Measurements from ENCODE around the gene MYH10.

The MYH10 gene

GRCh38 chr17:8435245-8436168 lies 195.0 kb downstream of the MYH10 start, which contains the start of gene NDEL1:
NDEL1 (plus strand) TSS chr17:8435884; CDS start chr17:8444272, 8,388 bp downstream.
- no peak for TF ChIP-seq CTCF (IDR thresholded peaks at IDR 0.05)
- Histone ChIP-seq H3K36me3 (ENCODE audit: control insufficient read depth, insufficient read depth, low read length) (no peaks in the 10 kb centered on the region), H3K79me2 (peaks cover 28% of the 10 kb centered on the region), H3K9me3 (ENCODE audit: control insufficient read depth, low read length) (no peaks in the 10 kb centered on the region), H3K9ac (peak within 1 kb of the TSS; percentile 78), H3K4me1 (no peaks in the 10 kb centered on the region), H3K27me3 (ENCODE audit: control insufficient read depth, insufficient read depth, low read length) (no peaks in the 10 kb centered on the region), H3K4me2 (ENCODE audit: low read length) (peak within 1 kb of the TSS; percentile 97), H3K4me3 (ENCODE audit: low read depth, low read length) (peak within 1 kb of the TSS; percentile 87), H3K27ac (peak within 1 kb of the TSS; percentile 91), H2AFZ (peak within 1 kb of the TSS; percentile 91)

GRCh38 chr17:8430966-8431365 lies 199.6 kb downstream of the MYH10 start:
- TF ChIP-seq CTCF (IDR thresholded peaks at IDR 0.05): no peak
- H3K9ac ChIP-seq: no peak overlapping the region
- H2AFZ ChIP-seq: no peak overlapping the region
- H3K27me3 ChIP-seq (ENCODE audit: control insufficient read depth, insufficient read depth, low read length): no peaks in the 10 kb centered on the region
- H3K36me3 ChIP-seq (ENCODE audit: control insufficient read depth, insufficient read depth, low read length): no peaks in the 10 kb centered on the region
- no peak overlapping the region for H3K4me2 ChIP-seq (ENCODE audit: low read length)
- no peaks in the 10 kb centered on the region for H3K4me1 ChIP-seq
- no peak overlapping the region for H3K4me3 ChIP-seq (ENCODE audit: low read depth, low read length)
- no peaks in the 10 kb centered on the region for H3K79me2 ChIP-seq
- H3K9me3 ChIP-seq (ENCODE audit: control insufficient read depth, low read length): no peaks in the 10 kb centered on the region
- no peak overlapping the region for H3K27ac ChIP-seq

- TF ChIP-seq CTCF (IDR thresholded peaks at IDR 0.05): no peak
- Histone ChIP-seq H3K79me2 (no peaks in the 10 kb centered on the region), H3K4me1 (no peaks in the 10 kb centered on the region), H3K27ac (no peak overlapping the region), H3K27me3 (ENCODE audit: control insufficient read depth, insufficient read depth, low read length) (no peaks in the 10 kb centered on the region), H3K4me2 (ENCODE audit: low read length) (no peak overlapping the region), H2AFZ (no peak overlapping the region), H3K4me3 (ENCODE audit: low read depth, low read length) (no peak overlapping the region), H3K36me3 (ENCODE audit: control insufficient read depth, insufficient read depth, low read length) (no peaks in the 10 kb centered on the region), H3K9ac (no peak overlapping the region), H3K9me3 (ENCODE audit: control insufficient read depth, low read length) (no peaks in the 10 kb centered on the region)
Measured at GRCh38 chr17:8426802-8427201, 203.7 kb downstream of the MYH10 start.

- Histone ChIP-seq H3K27me3 (ENCODE audit: control insufficient read depth, insufficient read depth, low read length) (no peaks in the 10 kb centered on the region), H3K4me1 (no peaks in the 10 kb centered on the region), H3K9me3 (ENCODE audit: control insufficient read depth, low read length) (no peaks in the 10 kb centered on the region), H3K27ac (no peak overlapping the region), H3K36me3 (ENCODE audit: control insufficient read depth, insufficient read depth, low read length) (no peaks in the 10 kb centered on the region), H2AFZ (no peak overlapping the region), H3K4me3 (ENCODE audit: low read depth, low read length) (no peak overlapping the region), H3K9ac (no peak overlapping the region), H3K79me2 (no peaks in the 10 kb centered on the region), H3K4me2 (ENCODE audit: low read length) (no peak overlapping the region)
- no peak for TF ChIP-seq CTCF (IDR thresholded peaks at IDR 0.05)
Measured at GRCh38 chr17:8426094-8426720, 204.3 kb downstream of the MYH10 start.
